HG02870 (cell line): ENCODE results near the gene MYF6.

ENCODE experiments used
- ATAC-seq: cut with Tn5 transposase; IDR thresholded peaks from one replicate; pipeline ENCODE4 v1.9.1; 2021; ENCODE audit warnings: mild to moderate bottlenecking, moderate library complexity; ENCODE audit not compliant: unreplicated experiment

MYF6 gene

GRCh38 chr12:80702889-80703805 is 4.3 kb upstream of the MYF6 start:
- peak; percentile 94 for ATAC-seq

GRCh38 chr12:80704420-80704819 is 3.0 kb upstream of the MYF6 start:
- ATAC-seq, result no peak

GRCh38 chr12:80707830-80708258 is 410 bp downstream of the MYF6 start:
- ATAC-seq, result no peak

- ATAC-seq, result no peak
These were observed 983 bp downstream of the MYF6 start for GRCh38 chr12:80708259-80708974.

GRCh38 chr12:80708975-80709328 is 1.5 kb downstream of the MYF6 start:
- no peak for ATAC-seq

GRCh38 chr12:80709811-80710726 is 2.6 kb downstream of the MYF6 start:
- ATAC-seq, result peak; percentile 60

GRCh38 chr12:80710727-80711449 is 3.5 kb downstream of the MYF6 start:
- ATAC-seq, result peak; percentile 26

GRCh38 chr12:80711866-80712265 is 4.4 kb downstream of the MYF6 start:
- ATAC-seq, result no peak

GRCh38 chr12:80712866-80713265 is 5.4 kb downstream of the MYF6 start:
- no peak for ATAC-seq

GRCh38 chr12:80713419-80713818 is 6.0 kb downstream of the MYF6 start:
- no peak for ATAC-seq

GRCh38 chr12:80714055-80714454 is 6.6 kb downstream of the MYF6 start:
- ATAC-seq, result no peak

GRCh38 chr12:80714846-80715245 is 7.4 kb downstream of the MYF6 start:
- ATAC-seq, result no peak

- no peak for ATAC-seq
These were observed 8.3 kb downstream of the MYF6 start for GRCh38 chr12:80715713-80716249.

GRCh38 chr12:80716696-80717469 is 9.4 kb downstream of the MYF6 start, which contains the start of gene MYF5:
Gene MYF5 (plus strand): TSS chr12:80716912. CDS start chr12:80717064, 152 bp downstream.
- ATAC-seq, result no peak

GRCh38 chr12:80717856-80718255 is 10.4 kb downstream of the MYF6 start:
- no peak for ATAC-seq

GRCh38 chr12:80720516-80720915 is 13.1 kb downstream of the MYF6 start:
- no peak for ATAC-seq

- no peak for ATAC-seq
These were observed 13.9 kb downstream of the MYF6 start for GRCh38 chr12:80721326-80721725.

- ATAC-seq, result no peak
These were observed 38.5 kb downstream of the MYF6 start for GRCh38 chr12:80745851-80746505.

GRCh38 chr12:80747800-80748199 is 40.4 kb downstream of the MYF6 start:
- no peak for ATAC-seq
